Activated CD8-positive, alpha-beta T cell treated with anti-CD3 and anti-CD28 coated beads for 36 hours (primary cell): Measurements from ENCODE around the gene CDC123. TPM values are rescaled to one million over a fixed set of nuclear protein-coding genes. Genes with fewer than 3 reads are reported as not detected.
"Not testable (repeated sequence)": the region's sequence is repeated elsewhere in the genome, so short reads cannot be mapped to it uniquely, and the experiment has no call there.

Experiments used
- ATAC-seq: fragments of 200-7000 bp; cut with Tn5 transposase; one replicate; pipeline ENCODE4 v1.10.0; 2021; ENCODE audit warnings: mild to moderate bottlenecking, moderate library complexity
- CTCF ChIA-PET: fragments of 350-600 bp; sonication (Branson Sonifier 250); formaldehyde crosslinking; loops from one replicate; lab custom pipeline; 2021; ENCODE audit warnings: antibody characterized with exemption; lab: Charles Lee
- POLR2A ChIA-PET: fragments of 350-600 bp; sonication (Branson Sonifier 250); formaldehyde crosslinking; loops from one replicate; lab custom pipeline; 2021; ENCODE audit warnings: antibody characterized with exemption; lab: Charles Lee
- DNase-seq: peaks from one replicate; pipeline ENCODE4 v3.0.0-alpha.2; 2020
- H3K27ac Mint-ChIP-seq: one replicate; pipeline ENCODE4 v1.8.0; 2021; ENCODE audit warnings: mild to moderate bottlenecking, mixed read lengths
- H3K27me3 Mint-ChIP-seq: one replicate; pipeline ENCODE4 v1.8.0; 2021; ENCODE audit warnings: mixed read lengths
- H3K36me3 Mint-ChIP-seq: one replicate; pipeline ENCODE4 v1.8.0; 2021; ENCODE audit warnings: low read depth, mixed read lengths
- H3K4me1 Mint-ChIP-seq: one replicate; pipeline ENCODE4 v1.8.0; 2021; ENCODE audit warnings: low read depth, mixed read lengths
- H3K4me3 Mint-ChIP-seq: one replicate; pipeline ENCODE4 v1.8.0; 2021; ENCODE audit warnings: mild to moderate bottlenecking, moderate library complexity, mixed read lengths
- H3K9me3 Mint-ChIP-seq: one replicate; pipeline ENCODE4 v1.8.0; 2021; ENCODE audit warnings: mixed read lengths
- CTCF ChIP-seq: fragments of 200-600 bp; IDR thresholded peaks from one replicate; pipeline ENCODE4 v1.8.0; 2022; ENCODE audit warnings: antibody characterized with exemption, mild to moderate bottlenecking
- intact Hi-C: fragments of 100-400 bp; cut with micrococcal nuclease; formaldehyde crosslinking; loops from one replicate; pipeline ENCODE4 v1.10.0; 2022
- total RNA-seq, 2 experiments: library from RNA; stranded (reverse); gene quantifications; one replicate each; pipeline ENCODE4 v1.2.3, GENCODE V29; 2021

Gene CDC123
- total RNA-seq, 2 experiments from 2014 or later, result 123 to 125 TPM

GRCh38 chr10:12165999-12166775 lies 29.8 kb upstream of the CDC123 start:
- CTCF ChIA-PET, result interaction anchor here (1.2 kb wide), 1 partner anchor 11 kb away, joined by 3 read pairs; no protein-coding TSS in a partner anchor
- intact Hi-C loops, result no loop called here

GRCh38 chr10:12171512-12171911 lies 24.5 kb upstream of the CDC123 start:
- POLR2A ChIA-PET, H3K4me3 Mint-ChIP-seq, H3K27me3 Mint-ChIP-seq, ATAC-seq, H3K4me1 Mint-ChIP-seq, intact Hi-C loops, H3K27ac Mint-ChIP-seq, DNase-seq, H3K9me3 Mint-ChIP-seq, CTCF ChIA-PET: not testable (repeated sequence)
- peaks cover 37% of the 10 kb centered on the region for H3K36me3 Mint-ChIP-seq

More at GRCh38 chr10:12165999-12166775, 29.8 kb upstream of the CDC123 start:
- no peak overlapping the region for H3K4me3 Mint-ChIP-seq
- peaks cover 43% of the 10 kb centered on the region for H3K36me3 Mint-ChIP-seq
- no peak for ATAC-seq
- no peak overlapping the region for H3K27ac Mint-ChIP-seq
- no peaks in the 10 kb centered on the region for H3K9me3 Mint-ChIP-seq
- POLR2A ChIA-PET, result no interaction called here
- TF ChIP-seq CTCF, result no peak
- DNase-seq, result no peak
- no peaks in the 10 kb centered on the region for H3K27me3 Mint-ChIP-seq
- H3K4me1 Mint-ChIP-seq, result no peaks in the 10 kb centered on the region

GRCh38 chr10:12177642-12178041 lies 18.3 kb upstream of the CDC123 start:
- peak overlapping the region; percentile 52 for H3K27ac Mint-ChIP-seq
- H3K9me3 Mint-ChIP-seq, result no peaks in the 10 kb centered on the region
- CTCF ChIA-PET, result interaction anchor here (0.5 kb wide), 1 partner anchor 11 kb away, joined by 3 read pairs; no protein-coding TSS in a partner anchor
- peaks cover 30% of the 10 kb centered on the region for H3K36me3 Mint-ChIP-seq
- peaks cover 21% of the 10 kb centered on the region for H3K4me1 Mint-ChIP-seq
- no peak for TF ChIP-seq CTCF
- ATAC-seq (no peak), DNase-seq (peak; percentile 27)
- POLR2A ChIA-PET, result no interaction called here
- no peak overlapping the region for H3K4me3 Mint-ChIP-seq
- intact Hi-C loops, result no loop called here
- H3K27me3 Mint-ChIP-seq, result no peaks in the 10 kb centered on the region

GRCh38 chr10:12179606-12180170 lies 16.3 kb upstream of the CDC123 start:
- Mint-ChIP-seq H3K4me1 (peaks cover 21% of the 10 kb centered on the region), H3K27me3 (no peaks in the 10 kb centered on the region), H3K27ac (peak overlapping the region; percentile 71), H3K9me3 (no peaks in the 10 kb centered on the region), H3K36me3 (peaks cover 34% of the 10 kb centered on the region), H3K4me3 (no peak overlapping the region)
- no peak for TF ChIP-seq CTCF
- ATAC-seq (no peak), DNase-seq (no peak)
- POLR2A ChIA-PET, result interaction anchor here (0.6 to 1.5 kb wide), 4 partner anchors 16 to 200 kb away, joined by 3 to 4 read pairs (median 4); partner anchors contain the start of genes CDC123, DHTKD1 and NUDT5
- intact Hi-C loops, result no loop called here
- CTCF ChIA-PET, result interaction anchor here (1.2 to 2.1 kb wide), 3 partner anchors 16 to 49 kb away, joined by 3 to 5 read pairs (median 4); partner anchors contain the start of genes CDC123 and NUDT5

- DNase-seq, result no peak
- peaks cover 37% of the 10 kb centered on the region for H3K36me3 Mint-ChIP-seq
- no peaks in the 10 kb centered on the region for H3K9me3 Mint-ChIP-seq
- peak overlapping the region; percentile 93 for H3K27ac Mint-ChIP-seq
- peaks cover 21% of the 10 kb centered on the region for H3K4me1 Mint-ChIP-seq
- intact Hi-C loops, result no loop called here
- no peaks in the 10 kb centered on the region for H3K27me3 Mint-ChIP-seq
- TF ChIP-seq CTCF, result no peak
- POLR2A ChIA-PET, result interaction anchor here (0.6 to 1.5 kb wide), 5 partner anchors 15 to 201 kb away, joined by 3 to 4 read pairs (median 3); partner anchors contain the start of genes CDC123, DHTKD1 and NUDT5
- H3K4me3 Mint-ChIP-seq, result no peak overlapping the region
- ATAC-seq, result no peak
- CTCF ChIA-PET, result interaction anchor here (0.8 to 2.1 kb wide), 3 partner anchors 15 to 35 kb away, joined by 3 to 5 read pairs (median 3); partner anchors contain the start of genes CDC123 and NUDT5
Observed at GRCh38 chr10:12180221-12180974, 15.6 kb upstream of the CDC123 start.
